IMR-90 (cell line): Measurements from ENCODE around the gene PEX7. TPM values are rescaled to one million over a fixed set of nuclear protein-coding genes. Genes with fewer than 3 reads are reported as not detected.

Experiments used
- ATAC-seq: fragments of 200-7000 bp; cut with Tn5 transposase; 2 replicates; pipeline ENCODE4 v1.9.1; 2020; ENCODE audit warnings: low read depth, mild to moderate bottlenecking, moderate library complexity
- BruUV-seq: library from RNA; stranded (reverse); fragments of 400-500 nt; replicated peaks from 2 replicates; lab custom pipeline; 2021; lab: Mats Ljungman, UMichigan
- CTCF ChIA-PET: fragments of 300-600 bp; formaldehyde crosslinking; extraction: SDS; loops from one replicate; lab custom pipeline; 2021; ENCODE audit warnings: antibody characterized with exemption; lab: Yijun Ruan, JAX
- POLR2A ChIA-PET: fragments of 300-600 bp; sonication (Branson Sonifier 250); formaldehyde crosslinking; loops from one replicate; lab custom pipeline; 2022; ENCODE audit warnings: antibody characterized with exemption; ENCODE audit not compliant: unreplicated experiment; lab: Charles Lee
- DNase-seq: peaks from one replicate; pipeline ENCODE4 v3.0.0; 2013
- H2AFZ ChIP-seq: replicated peaks from 2 replicates; pipeline ENCODE3; 2013; ENCODE audit warnings: low read length, mild to moderate bottlenecking; ENCODE audit not compliant: poor library complexity
- H2AK5ac ChIP-seq: 2 replicates; pipeline ENCODE4 v1.6.1; 2013; ENCODE audit warnings: low read depth, low read length, inconsistent platforms
- H2AK9ac ChIP-seq: replicated peaks from 2 replicates; pipeline ENCODE3; 2013; ENCODE audit warnings: mild to moderate bottlenecking, low read depth, low read length, moderate library complexity; ENCODE audit not compliant: poor library complexity
- H2BK120ac ChIP-seq: 2 replicates; pipeline ENCODE4 v1.6.1; 2013; ENCODE audit warnings: low read depth, low read length, inconsistent platforms
- H2BK15ac ChIP-seq: 3 replicates; pipeline ENCODE4 v1.6.1; 2013; ENCODE audit warnings: low read depth, low read length, inconsistent platforms
- H2BK20ac ChIP-seq: 2 replicates; pipeline ENCODE4 v1.6.1; 2013; ENCODE audit warnings: low read depth, mild to moderate bottlenecking, inconsistent platforms, low read length, moderate library complexity
- H2BK5ac ChIP-seq: 2 replicates; pipeline ENCODE4 v1.6.1; 2013; ENCODE audit warnings: mild to moderate bottlenecking, low read depth, low read length, inconsistent platforms; ENCODE audit not compliant: poor library complexity, severe bottlenecking
- H3K14ac ChIP-seq: replicated peaks from 2 replicates; pipeline ENCODE4 v1.6.1; 2013; ENCODE audit warnings: low read depth, low read length, inconsistent platforms
- H3K18ac ChIP-seq: 2 replicates; pipeline ENCODE4 v1.6.1; 2013; ENCODE audit warnings: low read depth, low read length, control low read depth
- H3K23ac ChIP-seq: 2 replicates; pipeline ENCODE4 v1.6.1; 2013; ENCODE audit warnings: low read depth, low read length, inconsistent platforms
- H3K27ac ChIP-seq: 2 replicates; pipeline ENCODE4 v1.5.1; 2013; ENCODE audit warnings: mild to moderate bottlenecking, control low read depth, low read length; ENCODE audit not compliant: insufficient read depth
- H3K27me3 ChIP-seq: 2 replicates; pipeline ENCODE4 v1.6.1; 2013; ENCODE audit warnings: low read length; ENCODE audit not compliant: control insufficient read depth, insufficient read depth
- H3K36me3 ChIP-seq: 2 replicates; pipeline ENCODE4 v1.6.1; 2013; ENCODE audit warnings: low read length, mixed read lengths; ENCODE audit not compliant: control insufficient read depth, insufficient read depth
- H3K4ac ChIP-seq: 2 replicates; pipeline ENCODE4 v1.6.1; 2013; ENCODE audit warnings: low read depth, low read length, inconsistent platforms
- H3K4me1 ChIP-seq: 2 replicates; pipeline ENCODE4 v1.6.1; 2013; ENCODE audit warnings: low read length, mixed read lengths; ENCODE audit not compliant: control insufficient read depth, insufficient read depth
- H3K4me2 ChIP-seq: 2 replicates; pipeline ENCODE4 v1.6.1; 2013; ENCODE audit warnings: low read depth, mild to moderate bottlenecking, control low read depth, low read length, moderate library complexity
- H3K4me3 ChIP-seq: 2 replicates; pipeline ENCODE4 v1.5.1; 2013; ENCODE audit warnings: low read depth, mild to moderate bottlenecking, control low read depth, low read length, moderate library complexity; ENCODE audit not compliant: insufficient read depth
- H3K56ac ChIP-seq: 2 replicates; pipeline ENCODE4 v1.6.1; 2013; ENCODE audit warnings: low read length, inconsistent platforms; ENCODE audit not compliant: insufficient read depth; ENCODE audit errors: extremely low read depth
- H3K79me1 ChIP-seq, 2 experiments: 2 replicates each; pipeline ENCODE4 v1.6.1; 2013; ENCODE audit warnings: low read length in 2 of 2, inconsistent platforms in 1 of 2, low read depth in 1 of 2
- H3K9ac ChIP-seq: 2 replicates; pipeline ENCODE4 v1.6.1; 2013; ENCODE audit warnings: low read depth, low read length, control low read depth
- H3K9me1 ChIP-seq: 2 replicates; pipeline ENCODE4 v1.6.1; 2013; ENCODE audit warnings: low read length, inconsistent platforms; ENCODE audit not compliant: insufficient read depth
- H3K9me3 ChIP-seq: 2 replicates; pipeline ENCODE4 v1.6.1; 2013; ENCODE audit warnings: low read length; ENCODE audit not compliant: control insufficient read depth, insufficient read depth
- H4K20me1 ChIP-seq: 2 replicates; pipeline ENCODE4 v1.6.1; 2013; ENCODE audit warnings: low read length, inconsistent platforms; ENCODE audit not compliant: insufficient read depth
- H4K5ac ChIP-seq: 2 replicates; pipeline ENCODE4 v1.6.1; 2013; ENCODE audit warnings: mild to moderate bottlenecking, low read depth, low read length, control low read depth
- H4K8ac ChIP-seq, 2 experiments: 2 replicates each; pipeline ENCODE4 v1.6.1; 2013; ENCODE audit warnings: low read depth in 2 of 2, low read length in 2 of 2, control low read depth in 1 of 2, inconsistent platforms in 1 of 2
- H4K91ac ChIP-seq: 2 replicates; pipeline ENCODE4 v1.6.1; 2013; ENCODE audit warnings: low read depth, low read length, inconsistent platforms; ENCODE audit not compliant: insufficient read depth
- BHLHE40 ChIP-seq: fragments of 150-350 bp; IDR thresholded peaks from 2 replicates; pipeline ENCODE4 v1.6.1; 2016; ENCODE audit warnings: mild to moderate bottlenecking, low read depth, low read length
- CEBPB ChIP-seq: IDR thresholded peaks from 2 replicates; pipeline ENCODE4 v1.6.1; 2012; ENCODE audit warnings: low read depth, low read length, improper control_type of control experiment
- CHD1 ChIP-seq: IDR thresholded peaks from 2 replicates; pipeline ENCODE4 v1.6.1; 2012; ENCODE audit warnings: low read depth, low read length, improper control_type of control experiment
- CTCF ChIP-seq: conservative IDR thresholded peaks from 2 replicates; pipeline ENCODE4 v1.5.1; 2012; ENCODE audit warnings: mild to moderate bottlenecking, low read depth, low read length, improper control_type of control experiment
- ELK1 ChIP-seq: fragments of 150-350 bp; IDR thresholded peaks from 2 replicates; pipeline ENCODE4 v1.6.1; 2016; ENCODE audit warnings: low read depth, mild to moderate bottlenecking, low read length, moderate library complexity, borderline replicate concordance
- FOS ChIP-seq: fragments of 150-350 bp; IDR thresholded peaks from 2 replicates; pipeline ENCODE4 v1.6.1; 2016; ENCODE audit warnings: low read depth, low read length
- MAFK ChIP-seq: IDR thresholded peaks from 2 replicates; pipeline ENCODE4 v1.6.1; 2012; ENCODE audit warnings: low read depth, low read length, improper control_type of control experiment
- MAZ ChIP-seq: IDR thresholded peaks from 2 replicates; pipeline ENCODE4 v1.6.1; 2012; ENCODE audit warnings: low read depth, mild to moderate bottlenecking, low read length, improper control_type of control experiment, moderate library complexity, borderline replicate concordance
- MXI1 ChIP-seq: IDR thresholded peaks from 2 replicates; pipeline ENCODE4 v1.6.1; 2012; ENCODE audit warnings: low read depth, mild to moderate bottlenecking, low read length, moderate library complexity, borderline replicate concordance
- NFE2L2 ChIP-seq: fragments of 150-350 bp; IDR thresholded peaks from 2 replicates; pipeline ENCODE4 v1.6.1; 2016; ENCODE audit warnings: low read depth, mild to moderate bottlenecking, low read length
- POLR2A ChIP-seq: IDR thresholded peaks from 2 replicates; pipeline ENCODE4 v1.6.1; 2012; ENCODE audit warnings: mild to moderate bottlenecking, low read depth, low read length
- RAD21 ChIP-seq: IDR thresholded peaks from 2 replicates; pipeline ENCODE4 v1.6.1; 2012; ENCODE audit warnings: low read length, improper control_type of control experiment
- RCOR1 ChIP-seq: IDR thresholded peaks from 2 replicates; pipeline ENCODE4 v1.6.1; 2012; ENCODE audit warnings: mild to moderate bottlenecking, low read length, improper control_type of control experiment; ENCODE audit not compliant: insufficient replicate concordance
- RFX5 ChIP-seq: IDR thresholded peaks from 2 replicates; pipeline ENCODE4 v1.8.0; 2012; ENCODE audit warnings: low read depth, mild to moderate bottlenecking, low read length, moderate library complexity
- SMC3 ChIP-seq: fragments of 150-350 bp; IDR thresholded peaks from 2 replicates; pipeline ENCODE4 v1.6.1; 2016; ENCODE audit warnings: low read depth, mild to moderate bottlenecking, antibody characterized with exemption, low read length, moderate library complexity
- WGBS, 2 experiments: methylation state at CpG; one replicate each; pipeline versions ENCODE4 v1.1.5 to v1.1.7; 2013; ENCODE audit warnings: missing lambda C conversion rate in 2 of 2; ENCODE audit not compliant: insufficient read length in 1 of 2; ENCODE audit errors: extremely low coverage in 2 of 2; 5-methylcytosine and 5-hydroxymethylcytosine counted together
- dilution Hi-C: fragments of 300-500 bp; cut with HindIII; formaldehyde crosslinking; loops from one replicate; pipeline ENCODE4 v1.14.3; 2018; ENCODE audit warnings: low sequenced_read_pairs; ENCODE audit not compliant: unreplicated experiment
- in situ Hi-C: fragments of 300-500 bp; cut with MboI; formaldehyde crosslinking; loops from 3 replicates; pipeline ENCODE4 v1.14.3; 2019; ENCODE audit warnings: low sequenced_read_pairs, inconsistent platforms, mixed read lengths
- intact Hi-C: fragments of 100-400 bp; cut with micrococcal nuclease; formaldehyde crosslinking; loops from 2 replicates; pipeline ENCODE4 v1.10.0; 2022
- polyA plus RNA-seq, 3 experiments: library from polyadenylated mRNA; depleted of rRNA; stranded (reverse); fragments of >200 nt; gene quantifications; 2 replicates each; pipeline ENCODE4 v1.2.3, GENCODE V29; 2012; ENCODE audit warnings: low replicate concordance in 1 of 3
- total RNA-seq: library from RNA; depleted of rRNA; stranded (reverse); fragments of >200 nt; gene quantifications from 2 replicates; pipeline ENCODE4 v1.2.3, GENCODE V29; 2012
- TF ChIP-seq, protein P1 (sequence below): fragments of 150-350 bp; IDR thresholded peaks from 2 replicates; pipeline ENCODE4 v1.6.1; 2017; ENCODE audit warnings: mild to moderate bottlenecking, antibody characterized with exemption, low read length, low read depth

Gene PEX7
- total and polyA plus RNA-seq, 2 of the 4 experiments (the other 2 are of a cell fraction) = 5.4 to 7.0 TPM

- dilution Hi-C loops = no loop called here
- intact Hi-C loops = no loop called here
- Histone ChIP-seq H2AK9ac (no peak overlapping the region), H3K27me3 (peaks cover 2% of the 10 kb centered on the region), H4K20me1 (no peaks in the 10 kb centered on the region), H3K4me3 (no peak overlapping the region), H2BK5ac (no peak overlapping the region), H3K18ac (no peak overlapping the region), H4K5ac (no peak overlapping the region), H2BK20ac (no peak overlapping the region), H3K36me3 (no peaks in the 10 kb centered on the region), H2AK5ac (no peak overlapping the region), H2BK15ac (no peak overlapping the region), H4K91ac (no peak overlapping the region), H3K9ac (no peak overlapping the region), H3K56ac (no peak overlapping the region), H3K4ac (no peak overlapping the region), H3K27ac (no peak overlapping the region), H2AFZ (no peak overlapping the region), H3K4me1 (peaks cover 2% of the 10 kb centered on the region; the same call in 1 of the 2 replicates), H3K14ac (no peak overlapping the region), H3K9me3 (no peaks in the 10 kb centered on the region), H3K4me2 (no peak overlapping the region), H3K79me1 (no peaks in the 10 kb centered on the region), H2BK120ac (no peak overlapping the region), H3K9me1 (no peaks in the 10 kb centered on the region; the same call in 1 of the 2 replicates), H4K8ac (no peak overlapping the region), H3K23ac (no peak overlapping the region)
- in situ Hi-C loops = no loop called here
- no TSS peak for BruUV-seq
- no CpG with 5 or more reads among the region's 2 CpGs for WGBS, 2 experiments
- TF ChIP-seq MAFK (no peak), CHD1 (no peak), RFX5 (no peak), MXI1 (no peak), ELK1 (no peak), POLR2A (no peak), BHLHE40 (no peak), SMC3 (no peak), RAD21 (no peak), CTCF (no peak), MAZ (no peak), CEBPB (no peak), FOS (no peak), NFE2L2 (no peak), RCOR1 (no peak)
- TF ChIP-seq, protein P1, sequence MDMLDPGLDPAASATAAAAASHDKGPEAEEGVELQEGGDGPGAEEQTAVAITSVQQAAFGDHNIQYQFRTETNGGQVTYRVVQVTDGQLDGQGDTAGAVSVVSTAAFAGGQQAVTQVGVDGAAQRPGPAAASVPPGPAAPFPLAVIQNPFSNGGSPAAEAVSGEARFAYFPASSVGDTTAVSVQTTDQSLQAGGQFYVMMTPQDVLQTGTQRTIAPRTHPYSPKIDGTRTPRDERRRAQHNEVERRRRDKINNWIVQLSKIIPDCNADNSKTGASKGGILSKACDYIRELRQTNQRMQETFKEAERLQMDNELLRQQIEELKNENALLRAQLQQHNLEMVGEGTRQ = no peak
- no peak for ATAC-seq
- CTCF ChIA-PET = interaction anchor here (0.5 to 0.6 kb wide), 2 partner anchors 51 to 1491 kb away, joined by 3 to 4 read pairs; no protein-coding TSS in a partner anchor
- POLR2A ChIA-PET = no interaction called here
- DNase-seq = no peak
Observed at GRCh38 chr6:136932599-136932998, 110.2 kb downstream of the PEX7 start.
